B cell (primary cell): ENCODE measurements around the gene IPO5. TPM values are rescaled to one million over a fixed set of nuclear protein-coding genes. Genes with fewer than 3 reads are reported as not detected.

Experiments
- ATAC-seq: fragments of 200-7000 bp; cut with Tn5 transposase; one replicate; pipeline ENCODE4 v1.10.0; 2021; ENCODE audit warnings: low read depth, mild to moderate bottlenecking, moderate number of reproducible peaks, moderate library complexity
- CTCF ChIA-PET: fragments of 350-600 bp; sonication (Branson Sonifier 250); formaldehyde crosslinking; loops from one replicate; lab custom pipeline; 2021; ENCODE audit warnings: antibody characterized with exemption, inconsistent platforms; lab: Charles Lee
- POLR2A ChIA-PET: fragments of 350-600 bp; sonication (Branson Sonifier 250); formaldehyde crosslinking; loops from one replicate; lab custom pipeline; 2021; ENCODE audit warnings: antibody characterized with exemption; lab: Charles Lee
- DNase-seq: peaks from one replicate; pipeline ENCODE4 v3.0.0; 2013
- H2AFZ ChIP-seq: 2 replicates; pipeline ENCODE4 v1.6.1; 2012; ENCODE audit warnings: mild to moderate bottlenecking, low read depth, low read length; ENCODE audit not compliant: insufficient read depth, poor library complexity, severe bottlenecking
- H3K27ac ChIP-seq, 2 donors: 1 replicate in 1 of 2; 2 replicates in 1 of 2; pipeline ENCODE4 v1.5.1; 2012 to 2013; ENCODE audit warnings: low read length in 2 of 2, mild to moderate bottlenecking in 2 of 2, moderate library complexity in 1 of 2
- H3K27me3 ChIP-seq, 4 experiments: fragments of 200-600 bp in 1 of 4; sonication (generic) in 1 of 4; replicated peaks in 1 of 4; 1 replicate in 2 of 4; 2 replicates in 2 of 4; pipeline versions ENCODE4 v1.6.1 to v1.7.0; 2013 to 2016; ENCODE audit warnings: low read length in 3 of 4, mild to moderate bottlenecking in 2 of 4, mixed read lengths in 1 of 4, moderate library complexity in 1 of 4; ENCODE audit not compliant: insufficient read depth in 4 of 4, control insufficient read depth in 3 of 4; ENCODE audit errors: control extremely low read depth in 1 of 4
- H3K36me3 ChIP-seq, 2 experiments: replicated peaks in 1 of 2; 1 replicate in 1 of 2; 2 replicates in 1 of 2; pipeline versions ENCODE4 v1.6.1 to v1.7.1; 2013; ENCODE audit warnings: low read length in 1 of 2; ENCODE audit not compliant: insufficient read depth in 2 of 2, control insufficient read depth in 1 of 2; ENCODE audit errors: control extremely low read depth in 1 of 2, extremely low read depth in 1 of 2
- H3K4me1 ChIP-seq, 2 donors: fragments of 200-600 bp in 1 of 2; sonication (generic) in 1 of 2; 1 replicate in 1 of 2; 2 replicates in 1 of 2; pipeline versions ENCODE4 v1.5.1 to v1.6.1; 2013 to 2017; ENCODE audit warnings: low read length in 2 of 2; ENCODE audit not compliant: control insufficient read depth in 2 of 2, insufficient read depth in 2 of 2
- H3K4me2 ChIP-seq: replicated peaks from 2 replicates; pipeline ENCODE3; 2012; ENCODE audit warnings: mild to moderate bottlenecking, low read depth, low read length; ENCODE audit not compliant: poor library complexity, severe bottlenecking
- H3K4me3 ChIP-seq, 5 experiments: fragments of 200-600 bp in 1 of 5; sonication (generic) in 1 of 5; 1 replicate in 3 of 5; 2 replicates in 2 of 5; pipeline versions ENCODE4 v1.5.1 to v1.7.0; 2011 to 2016; ENCODE audit warnings: low read length in 4 of 5, mild to moderate bottlenecking in 4 of 5, low read depth in 2 of 5, control low read depth in 1 of 5, moderate library complexity in 1 of 5; ENCODE audit not compliant: insufficient read depth in 1 of 5; ENCODE audit errors: control extremely low read depth in 1 of 5, extremely low read depth in 1 of 5
- H3K79me2 ChIP-seq: fragments of 200-600 bp; sonication (generic); one replicate; pipeline ENCODE4 v1.6.0; 2016; ENCODE audit warnings: low read length; ENCODE audit not compliant: control insufficient read depth, insufficient read depth
- H3K9ac ChIP-seq: fragments of 200-600 bp; sonication (generic); 2 replicates; pipeline ENCODE4 v1.6.1; 2017; ENCODE audit warnings: mild to moderate bottlenecking, low read length, moderate library complexity
- H3K9me3 ChIP-seq, 3 donors: one replicate each; pipeline versions ENCODE4 v1.6.1 to v1.7.1; 2013; ENCODE audit warnings: low read length in 2 of 3; ENCODE audit not compliant: control insufficient read depth in 2 of 3, insufficient read depth in 1 of 3; ENCODE audit errors: control extremely low read depth in 1 of 3
- H4K20me1 ChIP-seq: 2 replicates; pipeline ENCODE4 v1.6.0; 2012; ENCODE audit warnings: mild to moderate bottlenecking, low read length; ENCODE audit not compliant: insufficient read depth, control insufficient read depth, poor library complexity, severe bottlenecking
- H3K27ac Mint-ChIP-seq: one replicate; pipeline ENCODE4 v1.8.0; 2021; ENCODE audit warnings: mixed read lengths
- H3K27me3 Mint-ChIP-seq: one replicate; pipeline ENCODE4 v1.8.0; 2021; ENCODE audit warnings: mixed read lengths
- H3K4me1 Mint-ChIP-seq: one replicate; pipeline ENCODE4 v1.8.0; 2021; ENCODE audit warnings: mixed read lengths
- H3K4me3 Mint-ChIP-seq: one replicate; pipeline ENCODE4 v1.8.0; 2021; ENCODE audit warnings: mixed read lengths
- H3K9me3 Mint-ChIP-seq: one replicate; pipeline ENCODE4 v1.8.0; 2022; ENCODE audit warnings: mixed read lengths; ENCODE audit not compliant: insufficient read depth
- EZH2 ChIP-seq: IDR thresholded peaks from 2 replicates; pipeline ENCODE4 v1.6.1; 2012; ENCODE audit warnings: borderline replicate concordance, low read depth, mild to moderate bottlenecking, moderate library complexity, low read length; ENCODE audit not compliant: insufficient read depth, poor library complexity, severe bottlenecking
- WGBS: methylation state at CpG from one replicate; pipeline ENCODE4 v1.1.5; 2013; ENCODE audit warnings: missing lambda C conversion rate; ENCODE audit not compliant: insufficient coverage; 5-methylcytosine and 5-hydroxymethylcytosine counted together
- intact Hi-C: fragments of 100-400 bp; cut with micrococcal nuclease; formaldehyde crosslinking; loops from one replicate; pipeline ENCODE4 v1.10.0; 2022
- polyA plus RNA-seq: library from polyadenylated mRNA; depleted of rRNA; stranded (reverse); fragments of >200 nt; gene quantifications from 2 replicates; pipeline ENCODE4 v1.2.3, GENCODE V29; 2012
- total RNA-seq, 2 donors: library from RNA; stranded (reverse); fragments of 120-200 nt in 1 of 2; gene quantifications; 1 replicate in 1 of 2; 2 replicates in 1 of 2; pipeline versions ENCODE4 v1.2.3 to v1.2.4, GENCODE V29; 2013 to 2022
- TF ChIP-seq, protein P1 (sequence below): fragments of 200-600 bp; IDR thresholded peaks from one replicate; pipeline ENCODE4 v1.8.0; 2022; ENCODE audit warnings: antibody characterized with exemption, mild to moderate bottlenecking

The IPO5 gene
- total and polyA plus RNA-seq, 2 donors (not counting 1 experiment from before 2014, with no cell fraction given) = 25.9 to 76.4 TPM

DNA sequence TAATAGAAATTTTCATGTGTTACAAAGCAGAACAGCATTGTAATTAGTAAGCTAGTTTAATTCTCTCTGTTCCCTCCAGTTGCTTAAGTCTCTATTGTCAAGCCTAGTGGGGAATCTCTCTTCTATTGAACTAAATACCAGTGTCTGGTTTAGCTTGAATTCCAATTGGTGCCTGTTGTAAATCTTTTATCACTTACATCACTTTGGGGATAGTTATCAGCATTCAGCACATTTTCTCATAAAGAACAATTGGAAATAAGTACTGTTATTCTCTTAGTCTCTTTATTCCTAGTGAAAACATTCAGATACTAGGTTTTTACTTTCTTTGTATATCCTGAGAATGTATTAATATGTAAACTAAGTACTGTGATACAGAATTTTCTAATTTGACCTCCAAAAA, 25.2 kb downstream of the IPO5 start:
- intact Hi-C loops = loop anchor here (5.0 kb wide), 1 partner anchor 1519 kb away; no protein-coding TSS in a partner anchor
- POLR2A ChIA-PET = no interaction called here

DNA sequence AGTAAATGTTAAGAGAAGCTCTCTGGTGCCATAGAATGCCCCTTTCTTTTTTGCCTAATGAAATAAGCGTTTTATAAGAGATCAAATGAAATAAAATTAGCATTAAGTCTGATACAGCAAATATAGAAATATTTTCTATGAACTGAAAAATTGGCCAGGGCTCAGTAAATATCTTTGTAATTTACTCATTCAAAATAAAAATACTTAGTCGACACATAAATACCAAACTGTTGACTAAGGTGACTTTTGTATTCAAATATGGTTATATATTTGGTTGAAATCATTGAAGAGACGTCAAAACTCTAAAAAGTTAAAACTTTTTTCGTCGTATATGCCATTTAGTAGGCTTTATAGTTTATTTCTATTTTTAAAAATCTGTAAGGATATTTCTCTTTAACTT, 25.6 kb downstream of the IPO5 start:
- intact Hi-C loops = loop anchor here (5.0 kb wide), 1 partner anchor 1518 kb away; no protein-coding TSS in a partner anchor
- no peak overlapping the region for H3K27ac Mint-ChIP-seq
- Histone ChIP-seq H3K4me1 (peaks cover 18 to 20% of the 10 kb centered on the region in 2 donors), H3K27me3 (no peaks in the 10 kb centered on the region), H4K20me1 (no peaks in the 10 kb centered on the region), H3K79me2 (peaks cover 48% of the 10 kb centered on the region), H3K4me2 (no peak overlapping the region), H2AFZ (no peak overlapping the region), H3K4me3 (no peak overlapping the region), H3K36me3 (peaks cover 0 to 3% of the 10 kb centered on the region in 2 experiments), H3K27ac (no peak overlapping the region), H3K9me3 (no peaks in the 10 kb centered on the region), H3K9ac (no peak overlapping the region)
- no peak for ATAC-seq
- H3K27me3 Mint-ChIP-seq = no peaks in the 10 kb centered on the region
- WGBS = no CpG with 5 or more reads among the region's 5 CpGs
- H3K4me3 Mint-ChIP-seq = no peak overlapping the region
- CTCF ChIA-PET = interaction anchor here (0.7 kb wide), 1 partner anchor 678 kb away, joined by 4 read pairs; no protein-coding TSS in a partner anchor
- DNase-seq = no peak
- POLR2A ChIA-PET = no interaction called here
- H3K4me1 Mint-ChIP-seq = peaks cover 38% of the 10 kb centered on the region
- TF ChIP-seq, protein P1, sequence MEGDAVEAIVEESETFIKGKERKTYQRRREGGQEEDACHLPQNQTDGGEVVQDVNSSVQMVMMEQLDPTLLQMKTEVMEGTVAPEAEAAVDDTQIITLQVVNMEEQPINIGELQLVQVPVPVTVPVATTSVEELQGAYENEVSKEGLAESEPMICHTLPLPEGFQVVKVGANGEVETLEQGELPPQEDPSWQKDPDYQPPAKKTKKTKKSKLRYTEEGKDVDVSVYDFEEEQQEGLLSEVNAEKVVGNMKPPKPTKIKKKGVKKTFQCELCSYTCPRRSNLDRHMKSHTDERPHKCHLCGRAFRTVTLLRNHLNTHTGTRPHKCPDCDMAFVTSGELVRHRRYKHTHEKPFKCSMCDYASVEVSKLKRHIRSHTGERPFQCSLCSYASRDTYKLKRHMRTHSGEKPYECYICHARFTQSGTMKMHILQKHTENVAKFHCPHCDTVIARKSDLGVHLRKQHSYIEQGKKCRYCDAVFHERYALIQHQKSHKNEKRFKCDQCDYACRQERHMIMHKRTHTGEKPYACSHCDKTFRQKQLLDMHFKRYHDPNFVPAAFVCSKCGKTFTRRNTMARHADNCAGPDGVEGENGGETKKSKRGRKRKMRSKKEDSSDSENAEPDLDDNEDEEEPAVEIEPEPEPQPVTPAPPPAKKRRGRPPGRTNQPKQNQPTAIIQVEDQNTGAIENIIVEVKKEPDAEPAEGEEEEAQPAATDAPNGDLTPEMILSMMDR = no peak
- no peak for TF ChIP-seq EZH2
- H3K9me3 Mint-ChIP-seq = no peaks in the 10 kb centered on the region

More for the DNA sequence above, 25.2 kb downstream of the IPO5 start:
- Mint-ChIP-seq H3K27me3 (no peaks in the 10 kb centered on the region), H3K27ac (no peak overlapping the region), H3K4me1 (peaks cover 38% of the 10 kb centered on the region), H3K9me3 (no peaks in the 10 kb centered on the region), H3K4me3 (no peak overlapping the region)
- TF ChIP-seq EZH2 = no peak
- TF ChIP-seq, protein P1 = no peak
- Histone ChIP-seq H3K4me3 (no peak overlapping the region), H3K9ac (no peak overlapping the region), H3K4me2 (no peak overlapping the region), H3K9me3 (no peaks in the 10 kb centered on the region), H3K27me3 (no peaks in the 10 kb centered on the region), H3K4me1 (peaks cover 18 to 20% of the 10 kb centered on the region in 2 donors), H4K20me1 (no peaks in the 10 kb centered on the region), H3K79me2 (peaks cover 48% of the 10 kb centered on the region), H3K36me3 (peaks cover 0 to 3% of the 10 kb centered on the region in 2 experiments), H3K27ac (no peak overlapping the region), H2AFZ (no peak overlapping the region)
- ATAC-seq = no peak
- no peak for DNase-seq
- CTCF ChIA-PET = interaction anchor here (0.7 kb wide), 1 partner anchor 678 kb away, joined by 4 read pairs; no protein-coding TSS in a partner anchor
